DMS153 treated with DMSO at 0.1 percent for 48 hours (cell line): ENCODE data around the gene ASPRV1.
"Not testable (repeated sequence)": the region's sequence is repeated elsewhere in the genome, so short reads cannot be mapped to it uniquely, and the experiment has no call there.

Source experiments
- DNase-seq: peaks from one replicate; lab custom pipeline; 2025; ENCODE audit not compliant: unreplicated experiment; lab: John Stamatoyannopoulos, UW

Gene ASPRV1

DNA sequence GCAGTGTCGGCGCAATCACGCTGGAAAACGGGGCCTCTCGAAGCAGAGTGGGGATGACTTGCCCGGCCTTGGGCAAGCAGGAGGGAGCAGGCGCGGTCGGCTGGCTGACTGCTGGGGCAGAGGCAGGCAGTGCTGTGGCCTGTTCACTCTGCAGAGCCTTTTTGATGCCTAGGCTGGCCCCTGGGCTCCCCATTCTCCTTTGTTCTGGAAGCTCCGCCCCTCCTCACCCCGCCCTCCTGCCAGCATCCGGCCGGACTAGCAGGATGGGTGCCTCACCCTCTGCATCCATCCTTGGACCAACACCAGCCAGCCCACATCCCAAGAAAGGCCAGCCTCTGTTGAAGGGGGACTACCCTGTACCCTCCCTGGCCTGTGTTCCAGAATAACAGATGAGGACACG lies at the start of gene ASPRV1:
Gene ASPRV1 (minus strand): TSS at position 136 of the 400 bp plus-strand sequence. CDS start 195 bp downstream, outside the sequence.
- no peak for DNase-seq

DNA sequence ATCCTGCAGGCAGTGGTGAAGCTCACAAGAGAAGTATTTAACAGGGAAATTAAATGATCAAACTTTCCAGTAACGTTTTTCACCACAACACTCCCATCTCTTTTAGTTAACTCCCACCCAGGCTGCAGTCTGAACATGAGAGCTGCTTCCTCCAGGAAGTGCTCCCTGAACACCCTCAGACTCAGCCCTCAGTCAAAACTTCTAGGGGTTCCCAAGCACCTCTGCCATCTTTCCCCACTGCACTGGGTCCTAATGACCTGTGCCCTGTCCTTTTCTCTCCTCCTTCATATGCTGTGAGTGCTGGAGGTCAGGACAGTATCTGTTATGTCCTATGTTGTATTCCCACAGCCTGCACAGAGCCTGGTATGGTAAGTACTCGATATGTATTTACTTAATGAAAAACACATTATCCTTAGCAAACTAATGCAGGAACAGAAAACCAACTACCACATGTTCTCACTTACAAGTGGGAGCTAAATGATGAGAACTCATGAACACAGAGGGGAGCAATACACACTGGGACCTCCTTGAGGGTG lies 49.2 kb upstream of the ASPRV1 start:
- DNase-seq = no peak

DNA sequence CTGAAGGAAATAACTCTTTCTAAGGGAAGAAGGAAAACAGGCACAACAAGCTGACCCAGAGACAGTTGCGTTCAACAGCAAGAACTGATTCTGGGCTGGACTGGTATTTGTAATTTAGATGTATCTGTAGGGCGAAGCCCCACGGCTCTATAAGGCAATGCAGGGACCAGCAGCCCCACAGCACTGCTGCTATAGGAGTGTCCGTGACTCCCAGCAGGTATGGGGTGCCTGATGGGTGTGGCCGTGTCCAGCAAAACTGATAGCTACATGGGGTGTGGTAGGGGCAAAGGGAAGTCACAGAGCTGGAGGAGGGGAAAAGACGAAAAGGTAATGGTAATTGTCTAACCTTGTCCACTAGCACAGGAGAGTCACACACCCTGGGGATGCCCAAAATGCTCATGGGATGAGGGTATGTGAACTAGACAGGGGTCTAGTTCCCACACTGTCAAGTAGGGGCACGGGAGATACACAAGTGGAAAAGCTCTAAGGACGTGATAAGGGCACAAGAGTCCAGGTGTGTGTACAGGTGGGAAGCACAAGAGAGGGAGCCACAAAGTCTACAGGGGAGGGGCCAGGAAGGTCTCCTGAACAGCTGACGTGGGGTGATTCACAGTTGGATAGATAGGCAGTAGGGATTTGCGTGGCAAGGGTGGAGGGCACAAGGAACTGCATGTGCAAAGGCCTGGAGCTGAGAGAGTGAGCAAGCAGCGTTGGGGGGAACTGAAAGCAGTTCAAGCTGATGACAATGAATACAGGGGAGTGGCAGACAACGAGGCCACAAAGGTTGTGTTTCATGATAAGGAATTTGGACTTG lies 48.5 kb upstream of the ASPRV1 start:
- DNase-seq = no peak

DNA sequence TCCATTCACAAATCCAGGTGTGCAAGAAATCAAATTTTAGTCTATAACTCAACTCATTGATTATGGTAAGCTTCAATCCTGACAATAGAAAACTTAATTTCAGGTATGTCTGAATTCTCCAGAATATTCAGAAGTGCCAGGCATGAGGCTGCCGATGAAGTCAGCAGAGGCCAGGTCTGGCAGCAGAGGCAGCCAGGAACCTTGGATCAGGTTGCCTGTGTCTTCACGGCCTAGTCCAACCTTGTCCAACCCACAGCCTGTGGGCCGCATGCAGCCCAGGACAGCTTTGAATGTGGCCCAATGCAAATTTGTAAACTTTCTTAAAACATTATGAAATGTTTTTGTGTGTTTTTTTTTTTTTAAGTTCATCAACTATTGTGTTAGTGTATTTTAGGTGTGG lies 46.9 kb upstream of the ASPRV1 start:
- DNase-seq = no peak

- DNase-seq = no peak
Observed at GRCh38 chr2:70007151-70007550, 45.7 kb upstream of the ASPRV1 start.

DNA sequence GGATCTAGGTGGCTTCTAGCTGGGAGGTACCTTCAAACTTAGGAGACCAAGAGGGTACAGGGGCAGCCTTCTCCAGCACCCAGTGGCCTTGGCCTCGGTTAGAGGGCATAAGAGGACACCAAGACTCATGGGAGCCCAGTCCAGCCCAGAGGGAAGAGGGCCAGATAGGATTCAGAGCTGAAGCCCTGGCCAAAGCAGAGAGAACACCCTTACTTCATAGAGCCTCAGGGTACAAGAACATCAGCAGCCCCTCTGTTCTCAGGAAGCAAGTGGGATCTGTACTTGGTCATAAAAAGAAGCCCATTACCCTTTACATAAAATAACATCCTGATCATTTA lies 45.0 kb upstream of the ASPRV1 start:
- no peak for DNase-seq

GRCh38 chr2:70005752-70006446 lies 44.5 kb upstream of the ASPRV1 start:
- DNase-seq = no peak

DNA sequence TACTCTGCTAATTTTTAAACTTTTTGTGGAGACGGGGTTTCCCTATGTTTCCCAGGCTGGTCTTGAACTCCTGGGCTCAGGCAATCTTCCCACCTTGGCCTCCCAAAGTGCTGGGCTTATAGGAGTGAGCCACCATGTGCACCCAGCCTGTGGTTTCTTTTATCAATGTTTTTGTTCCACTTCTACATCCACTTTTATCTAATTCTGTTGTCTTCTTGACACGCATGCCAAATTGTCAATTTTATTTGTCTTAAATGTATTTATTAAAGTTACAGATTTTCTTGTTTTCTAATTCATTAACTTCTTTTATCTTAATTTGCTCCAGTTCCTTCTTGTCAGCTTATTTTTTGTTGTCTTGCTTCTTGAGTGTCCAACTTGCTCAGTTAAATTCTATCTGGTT lies 43.8 kb upstream of the ASPRV1 start:
- DNase-seq = no peak

GRCh38 chr2:70003093-70003830 lies 41.8 kb upstream of the ASPRV1 start:
- DNase-seq = no peak

DNA sequence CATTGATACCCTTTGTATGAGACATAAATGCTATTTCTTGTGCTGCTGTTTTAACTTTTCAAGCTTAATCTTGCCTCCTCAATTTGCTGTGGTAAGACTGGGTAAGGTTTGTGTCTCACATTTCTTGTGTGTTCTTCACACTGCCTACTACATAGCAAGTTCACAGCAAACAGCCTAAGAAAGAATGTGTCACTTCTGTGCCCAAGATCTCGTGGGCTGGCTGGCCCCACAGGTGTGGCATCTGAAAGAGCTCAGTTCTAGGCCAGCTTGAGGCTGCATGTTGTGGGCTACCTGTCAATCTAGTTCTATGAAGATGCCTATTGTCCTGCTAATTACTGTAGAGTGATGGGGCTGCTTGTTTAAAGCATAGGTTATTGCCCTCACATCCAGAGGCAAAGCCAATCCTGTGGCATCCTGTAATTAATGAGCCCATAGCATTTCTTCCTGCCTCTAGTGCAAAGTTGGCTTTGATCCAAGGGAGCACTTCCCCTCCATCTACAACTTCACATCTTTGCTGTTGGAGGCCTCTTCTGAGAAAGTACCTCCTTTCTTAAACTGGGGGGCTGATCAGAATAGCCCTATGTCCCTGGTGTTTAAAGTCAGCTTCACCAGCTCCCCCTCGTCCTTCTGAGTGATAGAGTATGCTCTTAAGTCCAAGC lies 40.9 kb upstream of the ASPRV1 start:
- DNase-seq = no peak

- not testable (repeated sequence) for DNase-seq
Observed at GRCh38 chr2:70000529-70000928, 39.1 kb upstream of the ASPRV1 start.

DNA sequence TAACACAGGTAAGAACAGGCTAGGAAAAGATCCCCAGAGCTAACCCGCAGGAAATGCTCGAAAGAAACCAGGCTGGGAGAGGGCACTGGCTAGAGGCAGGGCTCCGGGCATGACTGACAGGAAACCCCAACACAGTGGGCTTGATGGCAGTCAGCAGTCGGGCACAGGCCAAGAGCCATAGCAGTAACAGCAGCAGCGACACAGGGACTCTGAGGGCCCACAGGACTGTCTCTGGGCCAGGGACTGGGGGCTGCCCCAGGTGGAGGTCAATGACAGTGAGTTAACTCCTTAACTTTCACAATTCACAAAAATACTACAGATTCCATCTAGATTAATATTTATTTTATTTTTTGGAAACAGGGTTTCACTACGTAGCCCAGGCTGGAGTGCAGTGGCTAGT lies 37.3 kb upstream of the ASPRV1 start:
- DNase-seq = no peak

DNA sequence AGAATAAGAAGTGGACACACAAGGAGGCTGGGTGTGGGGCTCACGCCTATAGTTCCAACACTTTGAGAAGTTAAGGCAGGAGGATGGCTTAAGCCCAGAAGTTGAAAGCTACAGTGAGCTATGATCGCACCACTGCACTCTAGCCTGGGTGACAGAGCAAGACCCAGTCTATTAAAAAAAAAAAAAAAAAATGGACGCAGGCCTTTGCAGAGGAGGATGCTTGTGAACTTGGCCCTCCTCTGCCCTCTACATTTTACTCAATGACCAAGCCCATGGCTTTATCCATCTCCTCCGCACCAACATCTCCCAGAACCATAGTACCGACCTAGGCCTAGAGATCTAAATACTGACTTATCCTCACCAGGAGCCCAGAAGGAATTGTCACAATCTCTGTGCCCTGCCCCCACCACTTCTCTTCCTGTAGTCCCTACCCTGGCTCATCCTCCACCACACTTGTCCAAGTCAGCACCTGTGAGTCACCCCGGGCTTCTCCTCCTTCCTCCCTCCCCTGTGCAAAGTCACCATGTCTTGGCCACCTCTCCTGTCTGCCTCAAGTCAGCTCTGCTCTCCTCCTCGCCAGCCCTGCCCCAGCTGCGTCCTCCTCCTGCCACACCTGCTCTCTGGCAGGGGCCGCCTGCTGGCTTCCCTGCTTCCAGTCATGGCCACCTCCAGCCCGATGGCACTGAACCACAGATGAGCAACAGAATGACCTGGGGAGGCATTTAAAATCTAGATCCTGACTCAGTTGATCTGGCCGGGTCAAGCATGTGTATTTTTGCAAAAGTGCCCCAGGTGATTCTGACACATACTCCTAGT lies 35.8 kb upstream of the ASPRV1 start:
- DNase-seq = no peak

DNA sequence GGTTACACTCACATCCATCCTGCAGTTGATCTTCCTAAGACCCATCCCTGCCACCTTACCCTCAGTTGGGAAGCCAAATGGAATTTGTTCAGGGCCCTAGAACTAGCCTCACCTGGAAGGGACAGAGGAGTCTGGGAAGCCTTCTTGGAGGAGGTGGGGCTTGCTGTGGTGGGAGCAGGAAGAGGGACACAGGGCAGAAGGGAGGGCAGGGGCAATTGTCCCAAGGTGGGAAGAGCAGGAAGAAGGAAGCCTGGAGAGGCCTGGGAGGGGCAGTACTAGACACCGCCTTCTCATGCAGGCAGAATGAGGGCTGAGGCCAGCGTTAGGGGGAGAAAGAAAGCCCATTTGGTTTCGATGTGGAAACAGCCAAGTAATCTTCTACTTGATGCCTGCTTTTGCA lies 34.1 kb upstream of the ASPRV1 start:
- no peak for DNase-seq

DNA sequence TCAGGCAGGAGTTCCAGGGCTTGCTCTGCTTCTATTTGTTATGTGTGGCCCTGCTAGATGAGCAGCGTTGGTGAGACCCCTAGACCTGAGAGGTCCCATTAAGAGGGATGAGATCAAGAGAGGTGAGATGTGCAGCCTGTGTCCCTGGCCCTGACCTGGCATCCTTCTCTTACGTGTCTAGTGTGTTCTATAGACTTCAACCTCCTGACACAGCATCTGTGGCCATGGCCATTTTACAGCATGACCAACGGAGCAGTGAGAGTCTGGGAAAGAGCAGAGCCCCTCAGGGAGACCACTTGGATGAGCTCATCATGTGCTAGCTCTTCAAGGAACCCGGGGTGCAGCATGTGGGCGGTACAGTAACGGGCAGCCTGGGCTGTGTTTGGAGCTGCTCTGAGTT lies 32.7 kb upstream of the ASPRV1 start:
- no peak for DNase-seq

DNA sequence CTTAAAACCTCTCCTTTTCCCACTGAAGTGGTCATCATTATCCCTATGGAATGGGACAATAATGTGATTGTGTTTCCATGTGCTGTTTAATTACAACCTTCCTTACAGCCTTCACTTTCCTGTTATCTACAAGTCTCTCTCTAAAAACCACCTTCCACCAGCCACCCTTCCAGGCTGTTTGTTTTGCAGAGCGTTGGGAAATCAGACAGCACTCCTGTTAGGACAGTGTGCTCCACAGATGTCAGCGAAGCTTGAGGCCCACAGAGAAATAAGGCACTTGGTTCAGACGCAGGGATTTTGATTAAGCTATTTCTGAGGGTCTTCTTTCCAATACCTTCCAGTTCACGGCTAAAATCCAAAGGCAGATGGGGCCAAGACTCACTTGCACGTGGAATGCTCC lies 32.3 kb upstream of the ASPRV1 start:
- no peak for DNase-seq

- no peak for DNase-seq
Observed at GRCh38 chr2:69993048-69993565, 31.7 kb upstream of the ASPRV1 start.

DNA sequence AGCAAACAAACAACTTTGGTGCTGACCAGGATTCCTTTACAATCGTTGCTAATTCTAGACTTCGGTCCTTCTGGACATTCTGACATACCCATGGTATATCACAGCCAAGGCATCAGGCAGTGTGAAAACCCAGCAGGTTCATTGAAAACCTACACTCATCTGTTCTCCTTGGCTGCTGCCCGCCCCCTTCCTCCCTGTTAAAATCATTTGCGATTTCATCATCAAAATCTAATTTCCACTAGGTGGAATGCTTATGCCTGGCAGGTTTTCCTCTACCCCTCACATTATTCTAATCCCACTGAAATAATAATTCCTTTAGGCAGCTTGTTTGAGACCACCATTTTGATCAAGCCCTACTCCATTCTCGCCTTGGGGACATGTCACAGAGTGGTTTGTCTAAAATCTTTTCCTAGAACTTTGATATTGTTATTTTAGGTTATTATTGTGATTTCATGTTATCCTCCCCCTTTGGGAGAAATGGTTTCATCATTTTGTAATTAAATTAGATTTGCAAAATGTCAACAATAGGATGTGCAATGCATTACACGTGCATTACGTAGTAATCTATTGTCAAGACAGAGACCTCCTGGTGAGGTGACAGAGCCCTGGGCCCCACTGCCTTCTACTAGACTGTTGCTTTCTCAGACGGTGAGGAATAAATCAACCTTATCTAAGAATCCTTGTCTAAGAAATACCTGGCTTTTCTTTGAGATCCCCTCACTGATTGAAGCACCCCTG lies 31.0 kb upstream of the ASPRV1 start:
- no peak for DNase-seq

GRCh38 chr2:69989441-69990105 lies 28.1 kb upstream of the ASPRV1 start:
- no peak for DNase-seq
